Measurements from ENCODE around the gene GALK1. TPM values are rescaled to one million over a fixed set of nuclear protein-coding genes. Genes with fewer than 3 reads are reported as not detected.
"Not testable (repeated sequence)": the region's sequence is repeated elsewhere in the genome, so short reads cannot be mapped to it uniquely, and the experiment has no call there.

The GALK1 gene
- total RNA-seq = 10 to 100 TPM; 43.4 to 51.4 TPM

DNA sequence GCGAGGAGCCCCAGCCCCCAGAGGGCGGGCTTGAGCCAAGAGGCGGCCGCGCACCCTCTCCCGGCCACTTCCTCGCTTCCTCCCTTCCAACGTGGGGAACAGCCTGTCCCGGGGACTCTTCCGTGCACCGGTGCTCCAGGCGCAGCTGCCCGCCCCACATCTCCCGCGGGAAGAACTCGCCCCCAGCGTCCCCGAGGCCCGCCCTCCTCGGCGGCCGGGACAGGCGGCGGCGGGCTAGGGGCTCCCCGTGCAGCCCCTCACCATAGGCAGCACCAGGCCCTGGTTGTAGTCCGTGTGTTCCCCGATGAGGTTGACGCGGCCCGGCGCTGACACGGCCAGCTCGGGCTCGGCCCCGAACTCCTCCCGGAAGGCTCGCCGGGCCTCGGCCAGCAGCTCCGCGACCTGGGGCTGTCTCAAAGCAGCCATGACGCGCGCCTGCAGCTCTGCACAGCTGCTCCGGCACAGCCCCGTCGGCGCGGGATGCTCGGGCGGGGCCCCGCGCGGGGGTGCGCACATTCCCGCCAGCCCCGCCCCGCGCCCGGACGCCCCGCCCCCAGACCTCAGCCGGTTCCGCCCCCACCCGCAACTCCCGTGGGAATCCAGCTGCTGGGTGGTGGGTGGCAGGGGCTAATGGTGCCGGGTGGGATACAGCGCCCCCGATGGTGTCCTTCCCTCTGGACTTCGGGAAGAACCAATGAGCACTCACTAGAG is at the start of gene GALK1:
GALK1 (minus strand) TSS at position 482 of the 711 bp plus-strand sequence; CDS start at position 426, 56 bp downstream.
- peak; percentile 96 for ATAC-seq (replicated peaks)
- H3K27ac Mint-ChIP-seq = peak within 1 kb of the TSS; percentile 76
- H3K36me3 Mint-ChIP-seq (ENCODE audit: low read depth) = peaks cover 8% of the 10 kb centered on the region
- peak within 1 kb of the TSS; percentile 80 for H3K4me3 Mint-ChIP-seq
- no peaks in the 10 kb centered on the region for H3K27me3 Mint-ChIP-seq
- H3K9me3 Mint-ChIP-seq = no peaks in the 10 kb centered on the region
- H3K4me1 Mint-ChIP-seq = no peaks in the 10 kb centered on the region

DNA sequence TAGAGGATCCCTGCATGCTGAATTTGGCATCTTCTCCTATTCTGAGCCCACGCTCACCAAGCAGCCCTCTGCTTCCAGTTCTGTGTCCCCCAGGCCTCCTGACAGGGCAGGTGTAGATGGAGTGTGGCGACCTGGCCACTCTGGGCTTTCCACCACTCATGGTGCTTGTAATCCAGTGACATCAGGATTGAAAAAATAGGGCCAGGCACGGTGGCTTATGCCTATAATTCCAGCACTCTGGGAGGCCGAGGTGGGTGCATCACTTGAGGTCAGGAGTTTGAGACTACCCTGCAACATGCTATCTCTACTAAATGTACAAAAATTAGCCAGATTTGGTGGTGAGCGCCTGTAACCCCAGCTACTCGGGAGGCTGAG is 49.0 kb upstream of the GALK1 start:
- Mint-ChIP-seq H3K36me3 (ENCODE audit: low read depth) (peaks cover 53% of the 10 kb centered on the region), H3K4me3 (no peak overlapping the region), H3K27ac (no peak overlapping the region), H3K4me1 (no peaks in the 10 kb centered on the region), H3K27me3 (no peaks in the 10 kb centered on the region), H3K9me3 (no peaks in the 10 kb centered on the region)
- no peak for ATAC-seq (replicated peaks)

DNA sequence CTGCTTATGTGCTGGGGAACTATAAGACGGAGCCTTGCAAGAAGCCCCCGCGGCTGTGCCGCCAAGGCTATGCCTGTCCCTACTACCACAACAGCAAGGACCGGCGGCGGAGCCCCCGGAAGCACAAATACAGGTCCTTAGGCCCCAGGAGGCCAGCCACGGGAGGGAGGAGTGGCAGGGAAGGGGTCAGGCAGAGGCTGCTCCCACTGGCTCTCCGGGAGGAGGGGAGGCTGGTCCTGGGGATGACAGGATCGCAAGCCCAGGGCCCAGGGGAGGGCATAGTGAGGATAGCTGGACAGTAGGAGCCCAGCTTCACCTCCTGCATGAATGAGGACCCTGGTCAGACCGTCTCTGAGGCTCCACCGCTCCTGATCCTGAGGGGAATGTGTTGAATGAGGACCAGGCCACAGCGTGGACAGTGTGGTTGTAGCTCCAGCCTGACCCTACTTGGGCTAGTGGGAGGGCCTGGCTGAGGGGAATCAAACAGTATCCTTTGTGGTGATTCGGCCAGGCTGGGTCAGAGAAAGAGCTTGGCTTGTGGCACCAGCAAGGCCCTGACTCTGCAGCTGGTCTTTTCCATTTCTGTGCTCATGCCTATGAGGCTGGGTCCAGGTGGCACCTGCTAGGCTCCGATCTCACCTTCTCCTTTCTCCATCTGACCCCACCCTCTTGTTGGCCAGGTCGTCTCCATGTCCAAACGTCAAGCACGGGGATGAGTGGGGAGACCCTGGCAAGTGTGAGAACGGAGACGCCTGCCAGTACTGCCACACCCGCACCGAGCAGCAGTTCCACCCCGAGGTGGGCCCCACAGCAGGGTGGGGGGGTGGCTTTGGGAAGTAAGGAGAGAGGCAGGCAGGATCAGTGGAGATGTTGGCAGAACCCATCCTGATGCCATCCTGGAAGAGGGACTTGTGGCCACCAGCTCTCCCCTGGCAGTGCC is 48.4 kb upstream of the GALK1 start:
- ATAC-seq (replicated peaks) = no peak
- H3K9me3 Mint-ChIP-seq = no peaks in the 10 kb centered on the region
- no peaks in the 10 kb centered on the region for H3K4me1 Mint-ChIP-seq
- H3K4me3 Mint-ChIP-seq = no peak overlapping the region
- no peak overlapping the region for H3K27ac Mint-ChIP-seq
- peaks cover 46% of the 10 kb centered on the region for H3K36me3 Mint-ChIP-seq (ENCODE audit: low read depth)
- no peaks in the 10 kb centered on the region for H3K27me3 Mint-ChIP-seq

DNA sequence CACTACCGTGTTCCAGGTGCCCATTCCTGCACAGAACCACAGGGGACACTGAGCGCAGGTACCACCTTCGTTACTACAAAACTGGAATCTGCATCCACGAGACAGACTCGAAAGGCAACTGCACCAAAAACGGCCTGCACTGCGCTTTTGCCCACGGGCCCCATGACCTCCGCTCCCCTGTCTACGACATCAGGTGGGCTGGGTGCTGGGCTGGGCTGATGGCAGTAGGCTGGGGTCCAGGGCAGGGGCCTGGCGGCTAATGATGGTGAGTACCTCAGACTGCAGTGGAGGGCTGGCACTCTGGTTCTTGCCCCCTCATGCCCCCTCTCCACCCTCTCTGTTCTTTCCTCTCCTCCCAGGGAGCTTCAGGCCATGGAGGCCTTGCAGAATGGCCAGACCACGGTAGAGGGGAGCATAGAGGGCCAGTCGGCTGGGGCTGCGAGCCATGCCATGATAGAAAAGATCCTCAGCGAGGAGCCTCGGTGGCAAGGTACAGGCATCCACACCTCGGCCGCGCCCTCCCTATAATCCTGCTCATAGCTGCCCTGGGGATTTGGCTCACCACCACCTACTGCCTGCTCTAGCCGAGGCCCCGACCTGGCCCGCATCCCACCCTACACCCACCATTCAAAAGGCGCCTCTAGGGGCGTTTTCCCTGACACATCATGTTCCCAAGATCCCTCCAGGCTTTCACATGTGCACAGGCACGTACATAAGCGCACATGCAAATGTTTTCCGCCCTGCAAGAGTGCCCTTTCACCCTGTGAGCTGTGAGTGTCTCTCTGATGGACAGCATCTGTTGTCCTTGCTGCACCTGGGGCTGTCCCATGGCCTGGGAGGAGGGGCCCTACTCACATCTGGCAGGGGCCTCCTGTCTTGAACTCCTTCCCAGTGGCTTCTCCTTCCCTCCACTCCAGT is 47.4 kb upstream of the GALK1 start:
- no peak overlapping the region for H3K27ac Mint-ChIP-seq
- ATAC-seq (replicated peaks) = no peak
- no peak overlapping the region for H3K4me3 Mint-ChIP-seq
- H3K9me3 Mint-ChIP-seq = no peaks in the 10 kb centered on the region
- H3K4me1 Mint-ChIP-seq = no peaks in the 10 kb centered on the region
- no peaks in the 10 kb centered on the region for H3K27me3 Mint-ChIP-seq
- H3K36me3 Mint-ChIP-seq (ENCODE audit: low read depth) = peaks cover 40% of the 10 kb centered on the region

DNA sequence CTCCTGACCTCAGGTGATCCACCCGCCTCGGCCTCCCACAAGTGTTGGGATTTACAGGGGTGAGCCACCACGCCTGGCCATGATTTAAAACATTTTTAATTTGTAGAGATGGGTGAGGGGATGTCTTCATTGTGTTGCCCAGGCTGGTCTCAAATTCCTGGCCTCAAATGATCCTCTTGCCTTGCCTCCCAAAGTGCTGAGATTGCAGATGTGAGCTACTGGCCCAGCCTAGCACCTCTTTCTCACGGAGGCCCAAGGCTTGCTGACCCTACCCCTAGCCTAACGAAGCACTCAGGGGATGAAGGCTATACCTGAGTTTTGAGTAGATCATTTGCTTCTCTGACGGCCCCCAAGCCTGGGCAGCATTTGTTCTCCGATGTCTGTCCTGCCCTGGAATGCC is 46.2 kb upstream of the GALK1 start:
- Mint-ChIP-seq H3K27me3 (no peaks in the 10 kb centered on the region), H3K9me3 (no peaks in the 10 kb centered on the region), H3K27ac (no peak overlapping the region), H3K36me3 (ENCODE audit: low read depth) (peaks cover 29% of the 10 kb centered on the region), H3K4me1 (no peaks in the 10 kb centered on the region), H3K4me3 (no peak overlapping the region)
- no peak for ATAC-seq (replicated peaks)

DNA sequence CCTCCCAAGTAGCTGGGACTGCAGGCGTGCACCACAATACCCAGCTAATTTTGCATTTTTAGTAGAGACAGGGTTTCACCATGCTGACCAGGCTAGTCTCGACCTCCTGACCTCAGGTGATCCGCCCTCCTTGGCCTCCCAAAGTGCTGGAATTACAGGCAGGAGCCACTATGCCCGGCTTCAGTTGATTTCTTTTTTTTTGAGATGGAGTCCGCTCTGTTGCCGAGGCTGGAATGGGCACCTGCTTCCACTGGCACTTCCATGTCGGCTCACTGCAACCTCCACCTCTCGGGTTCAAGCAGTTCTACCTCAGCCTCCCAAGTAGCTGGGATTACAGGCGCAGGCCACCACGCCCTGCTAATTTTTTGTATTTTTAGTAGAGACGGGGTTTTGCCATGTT is 45.8 kb upstream of the GALK1 start:
- ATAC-seq (replicated peaks); H3K4me3 Mint-ChIP-seq; H3K27me3 Mint-ChIP-seq; H3K4me1 Mint-ChIP-seq; H3K9me3 Mint-ChIP-seq; H3K27ac Mint-ChIP-seq: not testable (repeated sequence)
- H3K36me3 Mint-ChIP-seq (ENCODE audit: low read depth) = peaks cover 25% of the 10 kb centered on the region

DNA sequence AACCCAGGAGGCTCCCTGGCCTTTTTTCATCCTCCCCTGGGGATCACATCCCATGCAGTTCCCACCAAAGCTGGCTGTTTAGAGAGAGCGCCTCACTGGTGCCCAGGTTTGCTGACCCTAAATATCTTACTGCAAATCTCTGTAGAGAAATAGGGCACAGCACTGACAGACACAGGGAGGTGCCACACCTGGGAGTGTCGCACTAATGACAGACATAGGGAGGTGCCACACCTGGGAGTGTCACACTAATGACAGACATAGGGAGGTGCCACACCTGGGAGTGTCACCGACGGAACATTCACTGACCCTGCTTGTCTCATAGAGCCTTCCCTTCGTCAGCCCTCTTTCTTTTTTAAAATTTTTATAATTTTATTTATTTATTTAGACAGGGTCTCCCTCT is 45.2 kb upstream of the GALK1 start:
- H3K9me3 Mint-ChIP-seq = no peaks in the 10 kb centered on the region
- H3K27me3 Mint-ChIP-seq = no peaks in the 10 kb centered on the region
- ATAC-seq (replicated peaks) = no peak
- no peak overlapping the region for H3K4me3 Mint-ChIP-seq
- H3K36me3 Mint-ChIP-seq (ENCODE audit: low read depth) = peaks cover 25% of the 10 kb centered on the region
- H3K4me1 Mint-ChIP-seq = no peaks in the 10 kb centered on the region
- H3K27ac Mint-ChIP-seq = no peak overlapping the region

DNA sequence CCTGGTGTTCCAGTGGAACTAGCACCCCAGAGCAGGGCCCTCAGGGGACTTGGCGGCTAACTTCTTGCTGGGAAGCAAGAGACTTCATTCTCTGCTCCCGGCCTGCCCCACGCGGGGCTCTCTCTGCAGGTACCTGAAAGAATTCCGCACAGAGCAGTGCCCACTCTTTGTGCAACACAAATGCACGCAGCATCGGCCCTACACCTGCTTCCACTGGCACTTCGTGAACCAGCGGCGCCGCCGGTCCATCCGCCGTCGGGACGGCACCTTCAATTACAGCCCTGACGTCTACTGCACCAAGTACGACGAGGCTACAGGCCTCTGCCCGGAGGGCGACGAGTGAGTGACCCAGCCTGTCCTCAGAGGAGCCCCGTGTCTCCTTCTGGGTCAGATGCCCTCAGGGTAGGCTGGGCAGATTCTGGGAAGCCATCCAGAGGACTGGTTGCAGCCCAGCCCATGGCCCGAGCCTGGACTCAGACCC is 44.7 kb upstream of the GALK1 start:
- H3K27me3 Mint-ChIP-seq = no peaks in the 10 kb centered on the region
- H3K27ac Mint-ChIP-seq = no peak overlapping the region
- ATAC-seq (replicated peaks) = no peak
- H3K36me3 Mint-ChIP-seq (ENCODE audit: low read depth) = peaks cover 25% of the 10 kb centered on the region
- H3K4me1 Mint-ChIP-seq = no peaks in the 10 kb centered on the region
- no peak overlapping the region for H3K4me3 Mint-ChIP-seq
- no peaks in the 10 kb centered on the region for H3K9me3 Mint-ChIP-seq

DNA sequence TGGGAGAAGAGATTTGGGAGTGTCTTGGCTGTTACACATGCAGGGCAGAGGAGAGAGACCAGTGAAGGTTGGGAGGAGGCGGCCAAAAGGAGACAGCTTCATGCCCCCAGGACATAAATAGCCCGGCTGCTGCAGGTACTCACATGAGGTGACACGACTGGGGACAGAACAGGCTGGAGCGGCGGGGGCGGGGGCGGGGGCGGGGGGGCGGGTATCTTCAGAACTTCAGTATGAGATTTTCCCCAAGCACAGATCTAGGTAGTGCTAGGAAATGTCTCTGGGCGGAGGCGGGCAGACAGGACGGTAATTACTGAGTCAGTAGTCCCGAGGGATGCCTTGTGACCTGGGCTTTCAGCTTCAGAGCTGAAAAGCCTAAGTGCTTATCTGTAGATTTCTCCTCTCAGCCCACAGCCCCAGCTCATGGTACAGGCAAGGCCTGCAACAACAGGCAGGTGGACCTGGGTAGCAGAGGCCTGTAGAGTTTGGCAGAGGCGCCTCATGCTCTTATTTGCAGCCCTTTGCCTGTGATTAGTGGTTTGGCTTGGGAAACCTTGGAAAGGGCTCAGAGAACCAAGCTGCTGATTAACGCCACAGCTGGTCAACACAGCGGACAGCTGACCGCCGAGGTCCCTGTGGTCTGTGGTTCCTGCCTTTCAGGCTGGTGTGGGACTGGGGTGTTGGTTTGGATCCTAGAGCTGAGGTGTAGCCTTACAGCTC is 44.1 kb upstream of the GALK1 start:
- Mint-ChIP-seq H3K9me3 (no peaks in the 10 kb centered on the region), H3K4me1 (no peaks in the 10 kb centered on the region), H3K27me3 (no peaks in the 10 kb centered on the region), H3K36me3 (ENCODE audit: low read depth) (peaks cover 19% of the 10 kb centered on the region), H3K27ac (peak overlapping the region; percentile 55), H3K4me3 (no peak overlapping the region)
- ATAC-seq (replicated peaks) = peak; percentile 66

DNA sequence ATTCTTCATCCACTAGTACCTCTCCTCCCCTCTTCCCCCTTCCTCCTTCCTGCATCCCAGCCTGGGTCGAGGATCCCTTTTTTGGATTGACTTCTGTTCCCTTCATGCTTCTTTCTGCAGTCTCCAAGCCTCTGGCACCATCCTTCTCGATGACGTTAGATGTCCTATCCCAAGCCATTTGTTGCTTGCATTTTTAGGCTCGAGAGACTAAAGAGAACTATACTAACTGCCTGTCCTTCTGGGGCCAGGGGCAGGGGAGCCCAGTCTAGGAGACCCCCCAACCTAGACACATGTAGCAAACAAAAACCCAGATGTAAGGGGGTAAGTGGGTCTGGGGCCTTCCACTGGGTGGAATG is 43.5 kb upstream of the GALK1 start:
- ATAC-seq (replicated peaks) = no peak
- Mint-ChIP-seq H3K4me3 (no peak overlapping the region), H3K36me3 (ENCODE audit: low read depth) (peaks cover 13% of the 10 kb centered on the region), H3K9me3 (no peaks in the 10 kb centered on the region), H3K27ac (peak overlapping the region; percentile 55), H3K4me1 (no peaks in the 10 kb centered on the region), H3K27me3 (no peaks in the 10 kb centered on the region)

DNA sequence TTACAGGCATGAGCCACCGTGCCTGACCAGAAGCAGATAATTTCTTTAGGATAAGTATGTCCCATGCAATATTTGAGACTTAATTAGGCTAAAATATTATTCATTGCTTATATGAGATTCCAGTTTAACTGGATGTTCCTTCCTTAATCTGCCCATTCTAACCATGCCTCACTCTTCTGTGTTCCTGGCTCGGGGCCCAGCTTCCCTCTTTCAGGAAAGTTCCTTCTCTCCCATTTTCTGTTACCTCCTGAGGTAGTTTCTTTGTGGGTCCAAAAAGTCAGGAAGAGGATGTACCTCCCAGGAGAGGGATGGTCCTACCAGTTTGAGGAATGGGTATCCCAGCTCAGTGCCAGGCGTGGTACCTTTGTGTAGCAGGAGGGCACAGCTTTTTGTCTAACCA is 42.9 kb upstream of the GALK1 start:
- H3K4me3 Mint-ChIP-seq = no peak overlapping the region
- no peaks in the 10 kb centered on the region for H3K27me3 Mint-ChIP-seq
- H3K27ac Mint-ChIP-seq = peak overlapping the region; percentile 55
- ATAC-seq (replicated peaks) = no peak
- H3K9me3 Mint-ChIP-seq = no peaks in the 10 kb centered on the region
- H3K36me3 Mint-ChIP-seq (ENCODE audit: low read depth) = peaks cover 11% of the 10 kb centered on the region
- no peaks in the 10 kb centered on the region for H3K4me1 Mint-ChIP-seq

DNA sequence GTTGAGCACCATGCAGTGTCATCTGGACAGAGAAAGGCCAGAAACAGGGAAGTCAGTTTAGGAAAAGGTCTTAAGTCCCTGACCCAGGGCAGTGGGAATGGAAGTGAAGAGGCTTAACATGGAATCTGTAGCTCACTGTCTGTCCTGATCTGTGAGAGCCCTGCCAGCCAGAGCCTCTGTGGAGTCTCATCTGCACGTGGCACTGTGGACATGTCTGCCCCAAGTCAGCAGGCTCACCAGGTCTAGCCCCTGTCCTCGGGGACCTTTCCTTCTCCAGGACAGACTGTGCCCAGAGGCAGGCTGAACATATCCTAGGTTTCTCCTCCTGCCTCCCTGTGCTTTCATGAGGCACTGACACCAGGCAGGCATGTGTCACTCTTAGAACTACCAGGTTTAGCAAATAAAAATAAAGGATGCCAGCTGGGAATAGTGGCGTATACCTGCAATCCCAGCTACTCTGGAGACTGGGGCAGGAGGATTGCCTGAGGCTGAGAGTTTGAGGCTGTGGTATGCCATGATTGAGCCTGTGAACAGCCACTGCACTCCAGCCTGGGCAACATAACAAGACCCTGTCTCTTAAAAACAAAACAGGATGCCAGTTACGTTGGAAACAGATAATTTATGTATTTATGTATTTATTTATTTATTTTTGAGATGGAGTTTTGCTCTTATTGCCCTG is 42.0 kb upstream of the GALK1 start:
- H3K9me3 Mint-ChIP-seq = no peaks in the 10 kb centered on the region

DNA sequence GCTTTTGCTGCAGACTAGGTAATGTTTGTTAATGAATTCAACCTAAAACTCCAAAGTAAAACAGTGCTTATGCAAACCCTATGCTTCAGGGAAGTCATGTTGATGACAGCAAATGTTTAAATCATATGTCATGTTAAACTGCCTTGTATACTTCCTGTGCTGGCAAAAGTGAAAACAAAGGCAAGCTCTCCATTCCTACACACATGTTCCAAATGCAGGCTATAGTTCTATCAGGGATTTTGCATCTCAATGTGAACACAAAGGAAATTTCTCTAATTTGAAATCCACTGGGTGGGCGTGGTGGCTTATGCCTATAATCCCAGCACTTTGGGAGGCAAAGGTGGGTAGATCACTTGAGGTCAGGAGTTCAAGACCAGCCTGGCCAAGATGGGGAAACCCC is 38.9 kb upstream of the GALK1 start:
- H3K27me3 Mint-ChIP-seq = no peaks in the 10 kb centered on the region
- no peak overlapping the region for H3K27ac Mint-ChIP-seq
- peaks cover 4% of the 10 kb centered on the region for H3K4me1 Mint-ChIP-seq
- no peak for ATAC-seq (replicated peaks)
- peaks cover 10% of the 10 kb centered on the region for H3K36me3 Mint-ChIP-seq (ENCODE audit: low read depth)
- no peak overlapping the region for H3K4me3 Mint-ChIP-seq
- no peaks in the 10 kb centered on the region for H3K9me3 Mint-ChIP-seq

More for the DNA sequence above, 42.0 kb upstream of the GALK1 start:
- Mint-ChIP-seq H3K4me3 (no peak overlapping the region), H3K4me1 (no peaks in the 10 kb centered on the region), H3K27ac (no peak overlapping the region), H3K27me3 (no peaks in the 10 kb centered on the region), H3K36me3 (ENCODE audit: low read depth) (peaks cover 4% of the 10 kb centered on the region)
- ATAC-seq (replicated peaks) = no peak
